Kidney capillary endothelial cell (primary cell): ENCODE results near the gene KIF21A.
"Not testable (repeated sequence)": the region's sequence is repeated elsewhere in the genome, so short reads cannot be mapped to it uniquely, and the experiment has no call there.

Source experiments
- DNase-seq: peaks from one replicate; pipeline ENCODE4 v3.0.0-alpha.2; 2018; ENCODE audit warnings: low spot score

Gene KIF21A

GRCh38 chr12:39443081-39443928, at the start of gene KIF21A:
KIF21A (minus strand) TSS chr12:39443120; CDS start chr12:39442970, 150 bp downstream.
- DNase-seq = peak; percentile 77

- DNase-seq = no peak
These were observed 47.8 kb upstream of the KIF21A start for GRCh38 chr12:39490500-39491282.

GRCh38 chr12:39483597-39483996, 40.7 kb upstream of the KIF21A start:
- DNase-seq = no peak

GRCh38 chr12:39483042-39483441, 40.1 kb upstream of the KIF21A start:
- no peak for DNase-seq

GRCh38 chr12:39476894-39477293, 34.0 kb upstream of the KIF21A start:
- DNase-seq = no peak

DNA sequence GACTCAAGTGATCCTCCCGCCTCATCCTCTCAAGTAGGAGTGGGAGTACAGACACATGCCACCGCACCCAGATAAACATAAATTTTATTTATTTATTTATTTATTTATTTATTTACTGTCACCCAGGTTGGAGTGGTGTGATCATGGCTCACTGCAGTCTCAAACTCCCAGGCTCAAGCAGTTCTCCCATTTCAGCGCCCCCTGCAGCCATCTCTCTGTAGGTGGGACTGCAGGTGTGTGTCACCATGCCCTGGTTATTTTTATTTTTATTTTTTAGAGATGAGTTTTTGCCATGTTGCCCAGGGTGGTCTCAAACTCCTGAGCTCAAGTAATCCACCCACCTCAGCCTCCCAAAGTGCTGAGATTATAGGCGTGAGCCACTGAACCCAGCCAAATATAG, 33.2 kb upstream of the KIF21A start:
- no peak for DNase-seq

GRCh38 chr12:39475136-39475535, 32.2 kb upstream of the KIF21A start:
- DNase-seq = not testable (repeated sequence)

DNA sequence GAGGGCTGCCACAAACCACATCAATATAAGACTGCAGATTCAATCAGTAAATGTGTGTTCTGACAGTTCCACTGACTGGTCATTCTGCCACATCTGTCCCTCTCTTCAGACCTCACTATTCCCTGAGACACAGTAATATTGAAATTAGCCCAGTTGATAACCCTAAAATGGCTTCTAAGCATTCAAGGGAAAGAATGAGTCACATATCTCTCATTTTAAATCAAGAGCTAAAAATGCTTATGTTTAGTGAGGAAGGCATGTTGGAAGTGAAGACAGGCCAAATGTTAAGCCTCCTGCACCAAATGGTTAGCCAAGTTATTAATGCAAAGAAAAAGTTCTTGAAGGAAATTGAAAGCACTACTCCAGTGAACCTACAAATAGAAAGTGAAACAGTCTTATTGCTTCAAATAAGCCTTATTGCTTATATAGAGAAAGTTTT, 24.5 kb upstream of the KIF21A start:
- DNase-seq = no peak

DNA sequence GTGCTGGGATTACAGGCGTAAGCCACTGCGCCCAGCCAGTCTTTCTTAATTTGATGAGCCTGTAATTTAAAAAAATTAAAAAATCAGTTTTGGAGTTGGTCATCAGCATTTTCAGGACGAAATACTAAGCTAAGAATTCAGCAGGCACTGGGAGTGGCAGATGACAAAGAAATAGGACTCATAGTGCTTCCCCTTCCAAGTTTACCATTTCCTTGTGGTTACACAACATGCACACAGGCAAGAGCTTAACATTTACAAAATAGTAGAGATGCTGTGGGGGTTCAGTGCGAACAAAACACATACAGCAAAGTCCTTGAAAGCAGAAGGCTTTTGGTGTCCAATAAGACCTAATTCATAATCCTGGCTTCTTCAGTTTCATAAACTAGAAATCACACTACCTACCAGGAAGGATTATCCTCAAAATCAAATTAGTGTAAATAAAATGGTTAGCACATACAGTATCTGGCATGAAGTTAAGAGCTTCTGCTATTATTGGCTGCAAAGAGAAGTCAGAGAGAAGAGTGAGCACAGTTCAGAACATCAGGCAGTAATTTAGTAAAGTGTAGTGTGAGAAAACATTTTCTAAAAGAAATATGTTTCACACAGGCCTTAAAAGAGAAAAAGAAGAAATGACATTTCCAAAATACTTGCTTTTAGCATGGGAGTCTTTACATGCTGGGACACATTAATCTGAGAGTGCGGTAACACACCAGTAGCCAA, 22.2 kb upstream of the KIF21A start:
- DNase-seq = no peak

GRCh38 chr12:39461059-39461458, 18.1 kb upstream of the KIF21A start:
- no peak for DNase-seq

DNA sequence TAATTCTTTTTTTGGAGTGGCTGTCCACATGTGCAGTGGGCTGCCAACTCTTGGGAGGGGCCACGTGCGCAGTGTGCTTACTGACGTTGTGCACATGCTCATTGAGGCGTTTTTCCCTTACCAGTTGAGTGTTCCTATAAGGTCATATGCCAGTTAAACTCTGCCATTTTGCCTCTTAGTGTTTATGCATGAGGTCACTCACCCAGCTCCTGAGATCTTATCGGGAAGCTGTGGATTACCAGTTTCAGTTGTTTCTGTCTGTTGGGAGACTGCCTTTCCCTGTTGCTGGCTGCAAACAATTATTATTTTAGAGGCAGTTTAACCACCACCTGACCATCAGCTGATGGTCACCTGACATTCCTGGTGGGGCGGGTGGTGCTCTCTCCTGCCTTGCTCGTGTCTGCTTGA, 16.1 kb upstream of the KIF21A start:
- DNase-seq = no peak

GRCh38 chr12:39451977-39452376, 9.1 kb upstream of the KIF21A start:
- no peak for DNase-seq

DNA sequence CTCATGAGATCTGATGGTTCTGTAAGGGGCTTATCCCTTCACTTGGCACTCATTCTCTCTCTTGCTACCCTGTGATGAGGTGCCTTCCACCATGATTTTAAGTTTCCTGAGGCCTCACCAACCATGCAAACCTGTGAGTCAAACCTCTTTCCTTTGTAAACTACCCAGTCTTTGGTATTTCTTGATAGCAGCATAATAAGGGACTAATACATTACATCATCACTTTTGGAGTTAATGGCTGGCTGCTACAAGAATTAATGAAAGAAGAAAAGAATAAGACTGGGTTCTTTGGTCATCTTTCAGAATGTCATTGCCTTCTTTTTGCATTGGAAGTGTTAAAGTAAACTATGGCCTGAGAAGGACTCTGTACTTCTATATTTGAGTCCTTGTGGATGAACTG, 5.1 kb upstream of the KIF21A start:
- DNase-seq = no peak

DNA sequence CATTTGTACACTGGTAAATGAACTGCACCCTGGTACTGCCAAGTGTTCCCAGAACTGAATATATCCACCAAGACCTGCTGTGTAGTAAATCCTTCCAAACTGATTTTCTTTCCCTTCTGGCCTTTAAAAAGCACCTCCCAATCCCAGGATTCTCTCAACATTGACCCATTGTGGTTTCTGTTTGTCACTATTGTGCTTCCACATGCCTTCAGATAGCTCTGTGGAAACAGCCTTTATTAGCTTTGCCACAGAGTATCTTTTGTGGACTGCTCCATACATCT, 949 bp upstream of the KIF21A start:
- no peak for DNase-seq

- no peak for DNase-seq
These were observed 164 bp downstream of the KIF21A start for GRCh38 chr12:39442831-39443080.

GRCh38 chr12:39441963-39442830, 723 bp downstream of the KIF21A start:
- DNase-seq = no peak

GRCh38 chr12:39441189-39441962, 1.5 kb downstream of the KIF21A start:
- DNase-seq = no peak

DNA sequence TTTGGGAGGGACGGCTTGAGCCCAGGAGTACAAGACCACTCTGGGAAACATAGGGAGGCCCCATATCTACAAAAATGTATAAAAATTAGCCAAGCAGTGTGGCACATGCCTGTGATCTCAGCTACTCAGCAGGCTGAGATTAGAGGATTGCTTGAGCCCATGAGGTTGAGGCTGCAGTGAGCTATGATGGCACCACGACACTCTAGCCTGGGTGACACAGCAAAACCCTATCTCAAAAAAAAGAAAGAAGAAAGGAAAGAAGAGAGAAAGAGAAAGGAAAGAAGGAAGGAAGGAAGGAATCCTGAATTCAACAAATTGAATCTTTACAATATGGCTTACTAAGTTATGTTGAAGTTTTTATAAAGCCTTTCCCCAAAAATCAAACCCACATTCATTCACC, 2.1 kb downstream of the KIF21A start:
- no peak for DNase-seq

- DNase-seq = no peak
These were observed 2.8 kb downstream of the KIF21A start for GRCh38 chr12:39440101-39440500.

DNA sequence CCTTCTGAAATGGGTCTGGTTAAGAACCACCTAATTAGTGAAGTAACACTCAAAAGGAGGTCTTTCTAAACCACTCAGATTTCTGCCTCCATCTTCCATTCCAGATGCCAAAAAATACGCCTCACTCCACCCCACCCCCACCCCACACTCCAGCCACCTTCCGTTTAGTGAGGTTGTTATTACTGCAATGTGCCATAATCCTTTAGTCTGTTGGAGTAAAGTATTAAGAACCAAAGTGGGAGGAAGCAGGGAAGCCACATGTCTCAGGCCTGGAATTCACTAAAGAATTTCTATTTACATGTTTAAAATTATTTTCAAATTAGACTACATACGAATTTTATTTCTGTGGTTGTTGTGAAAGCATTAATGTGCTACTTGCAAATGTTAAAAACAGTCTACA, 7.4 kb downstream of the KIF21A start:
- DNase-seq = no peak

DNA sequence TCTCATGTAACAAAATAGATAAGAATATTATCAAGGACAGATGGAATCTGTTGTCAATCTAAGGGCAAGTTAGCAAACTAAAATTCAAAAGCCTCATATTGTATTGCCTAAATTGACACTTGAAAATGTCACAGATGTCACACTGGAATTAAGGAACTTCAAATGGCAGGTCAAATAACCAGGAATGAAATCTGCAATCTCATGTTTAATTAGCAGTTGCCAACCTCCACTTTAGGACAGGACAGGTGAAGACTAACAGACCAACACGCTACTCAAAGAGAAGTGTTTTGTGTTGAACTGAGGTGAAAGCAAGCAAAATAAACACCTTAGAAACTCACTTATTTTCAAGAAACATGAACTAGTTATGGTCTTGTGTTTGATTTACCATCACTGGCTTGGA, 11.1 kb downstream of the KIF21A start:
- DNase-seq = no peak
